Effector memory CD4-positive, alpha-beta T cell (primary cell): ENCODE data around the gene MRO.

Source experiments
- DNase-seq, 3 donors: peaks; one replicate each; pipeline ENCODE4 v3.0.0-alpha.2; 2020
- H3K27ac ChIP-seq: 2 replicates; pipeline ENCODE4 v1.7.0; 2013; ENCODE audit warnings: mild to moderate bottlenecking, low read length, moderate library complexity; ENCODE audit not compliant: insufficient read depth, poor library complexity, severe bottlenecking
- H3K27me3 ChIP-seq: replicated peaks from 2 replicates; pipeline ENCODE4 v1.7.0; 2013; ENCODE audit warnings: mild to moderate bottlenecking, low read length; ENCODE audit not compliant: insufficient read depth, control insufficient read depth, poor library complexity, severe bottlenecking
- H3K36me3 ChIP-seq: 2 replicates; pipeline ENCODE4 v1.7.0; 2013; ENCODE audit warnings: mild to moderate bottlenecking, low read length, moderate library complexity; ENCODE audit not compliant: control insufficient read depth, insufficient read depth
- H3K4me1 ChIP-seq: 2 replicates; pipeline ENCODE4 v1.7.0; 2013; ENCODE audit warnings: low read length, mild to moderate bottlenecking; ENCODE audit not compliant: control insufficient read depth, insufficient read depth, poor library complexity, severe bottlenecking
- H3K4me3 ChIP-seq: 2 replicates; pipeline ENCODE4 v1.7.0; 2013; ENCODE audit warnings: low read length, low read depth, mild to moderate bottlenecking; ENCODE audit not compliant: insufficient read depth, poor library complexity, severe bottlenecking
- H3K9me3 ChIP-seq: 2 replicates; pipeline ENCODE4 v1.7.0; 2013; ENCODE audit warnings: mild to moderate bottlenecking, low read length, moderate library complexity; ENCODE audit not compliant: control insufficient read depth

The MRO gene

GRCh38 chr18:50749945-50750344 lies 69.9 kb downstream of the MRO start:
- no peaks in the 10 kb centered on the region for H3K9me3 ChIP-seq
- no peak for DNase-seq
- H3K4me1 ChIP-seq = no peaks in the 10 kb centered on the region
- peaks cover 3% of the 10 kb centered on the region for H3K27me3 ChIP-seq
- H3K4me3 ChIP-seq = no peak overlapping the region
- H3K27ac ChIP-seq = no peak overlapping the region
- H3K36me3 ChIP-seq = no peaks in the 10 kb centered on the region

DNA sequence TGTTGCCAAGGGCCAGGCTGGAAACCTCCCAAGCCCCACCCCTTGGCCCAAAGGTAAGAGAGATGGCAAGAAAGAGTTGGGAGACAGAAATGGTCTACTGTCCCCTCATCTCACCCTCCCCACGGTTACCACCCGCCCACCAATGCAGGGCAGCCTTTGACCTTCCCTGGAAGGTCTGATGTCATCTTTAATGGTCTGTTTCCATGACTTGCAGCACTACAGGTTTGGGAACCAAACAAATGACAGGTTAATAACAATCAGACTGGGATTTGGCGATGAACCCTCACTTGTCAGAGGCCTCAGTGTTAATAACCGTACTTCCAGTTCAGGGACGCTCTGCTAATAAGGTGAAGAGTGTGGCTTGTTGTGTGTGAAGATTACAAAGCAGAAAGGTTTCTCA lies 70.4 kb downstream of the MRO start:
- Histone ChIP-seq H3K27me3 (peaks cover 3% of the 10 kb centered on the region), H3K9me3 (no peaks in the 10 kb centered on the region), H3K4me3 (no peak overlapping the region), H3K4me1 (no peaks in the 10 kb centered on the region), H3K27ac (no peak overlapping the region), H3K36me3 (no peaks in the 10 kb centered on the region)
- no peak for DNase-seq

DNA sequence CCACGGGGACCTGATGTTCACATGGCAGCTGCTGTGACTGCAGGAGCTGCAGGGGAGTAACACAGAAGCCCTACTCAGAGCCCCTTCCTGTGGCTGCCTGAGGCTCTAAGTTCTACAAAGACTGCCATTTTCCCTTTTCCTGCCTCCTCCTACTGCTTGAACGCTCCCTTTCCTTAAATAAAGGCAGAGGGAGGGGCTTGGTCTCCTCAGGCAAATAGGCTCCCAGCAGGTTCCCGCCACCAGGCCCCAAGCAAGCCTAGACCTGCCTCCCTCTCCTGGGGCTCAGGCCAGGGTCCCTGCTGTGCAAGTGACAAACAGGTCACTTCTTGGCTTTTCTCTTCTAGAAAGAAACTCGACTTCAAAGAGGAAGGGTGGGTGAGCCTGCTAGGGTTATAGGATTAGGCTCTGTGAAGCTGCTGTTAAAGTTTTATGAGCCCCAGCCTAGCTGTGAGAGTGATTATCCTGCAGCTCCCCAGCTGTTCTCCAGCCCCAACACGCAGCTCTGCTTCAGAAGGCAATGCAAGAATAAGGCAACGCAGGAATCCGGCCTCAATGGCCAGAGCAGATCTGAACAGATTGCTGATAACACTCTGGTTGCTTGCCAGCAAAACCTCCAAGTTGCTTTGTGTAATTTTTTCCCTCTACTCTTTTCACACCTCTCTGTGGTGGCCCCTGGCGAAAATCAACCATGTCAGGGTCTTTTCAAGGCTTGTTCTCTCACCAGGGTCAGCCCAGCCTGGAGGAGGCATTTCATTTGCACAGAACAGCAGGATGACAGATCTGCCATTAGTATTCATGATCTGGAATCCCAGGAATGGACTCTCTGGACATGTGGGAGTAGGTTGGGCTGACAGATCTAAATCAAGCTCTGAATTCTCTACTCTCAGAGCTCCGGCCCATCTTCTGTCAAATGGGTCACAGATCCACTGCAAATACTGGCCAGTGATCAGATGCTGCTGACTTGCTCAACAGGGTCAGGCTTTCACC lies 71.3 kb downstream of the MRO start:
- Histone ChIP-seq H3K27ac (no peak overlapping the region), H3K4me3 (no peak overlapping the region), H3K4me1 (no peaks in the 10 kb centered on the region), H3K36me3 (no peaks in the 10 kb centered on the region), H3K9me3 (no peaks in the 10 kb centered on the region), H3K27me3 (peaks cover 3% of the 10 kb centered on the region)
- DNase-seq = no peak

DNA sequence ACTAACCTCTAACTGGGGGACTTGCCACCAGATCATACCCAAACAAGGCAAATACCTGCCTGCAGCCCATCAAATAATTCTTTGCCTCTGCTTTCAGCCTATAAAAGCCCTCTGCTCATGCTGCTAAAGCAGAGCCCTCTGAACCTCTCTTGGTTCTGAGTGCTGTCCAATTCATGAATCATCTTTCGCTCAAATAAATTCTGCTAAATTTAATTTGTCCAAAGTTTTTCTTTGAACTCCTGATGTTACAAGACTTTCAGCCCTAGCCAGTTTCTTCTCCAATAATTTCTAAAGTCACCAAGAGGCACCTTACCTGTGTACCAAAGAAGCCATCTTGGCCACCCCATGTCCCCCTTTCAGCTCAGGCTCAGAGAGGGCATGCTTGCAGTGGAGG lies 72.0 kb downstream of the MRO start:
- Histone ChIP-seq H3K27me3 (peaks cover 3% of the 10 kb centered on the region), H3K4me3 (no peak overlapping the region)
- no peak for DNase-seq

GRCh38 chr18:50745945-50746344 lies 73.9 kb downstream of the MRO start:
- H3K27ac ChIP-seq = no peak overlapping the region
- no peak overlapping the region for H3K4me3 ChIP-seq

More for the DNA sequence above, 72.0 kb downstream of the MRO start:
- H3K4me1 ChIP-seq = no peaks in the 10 kb centered on the region
- no peak overlapping the region for H3K27ac ChIP-seq
- H3K9me3 ChIP-seq = no peaks in the 10 kb centered on the region
- no peaks in the 10 kb centered on the region for H3K36me3 ChIP-seq

More at GRCh38 chr18:50745945-50746344, 73.9 kb downstream of the MRO start:
- Histone ChIP-seq H3K27me3 (peaks cover 3% of the 10 kb centered on the region), H3K9me3 (no peaks in the 10 kb centered on the region), H3K36me3 (no peaks in the 10 kb centered on the region), H3K4me1 (no peaks in the 10 kb centered on the region)
- DNase-seq = no peak
